ENCODE measurements around the gene PPP2R2D. TPM values are rescaled to one million over a fixed set of nuclear protein-coding genes. Genes with fewer than 3 reads are reported as not detected.
"Not testable (repeated sequence)": the region's sequence is repeated elsewhere in the genome, so short reads cannot be mapped to it uniquely, and the experiment has no call there.

PPP2R2D gene
- total RNA-seq, 1 donor = 33.4 TPM

DNA sequence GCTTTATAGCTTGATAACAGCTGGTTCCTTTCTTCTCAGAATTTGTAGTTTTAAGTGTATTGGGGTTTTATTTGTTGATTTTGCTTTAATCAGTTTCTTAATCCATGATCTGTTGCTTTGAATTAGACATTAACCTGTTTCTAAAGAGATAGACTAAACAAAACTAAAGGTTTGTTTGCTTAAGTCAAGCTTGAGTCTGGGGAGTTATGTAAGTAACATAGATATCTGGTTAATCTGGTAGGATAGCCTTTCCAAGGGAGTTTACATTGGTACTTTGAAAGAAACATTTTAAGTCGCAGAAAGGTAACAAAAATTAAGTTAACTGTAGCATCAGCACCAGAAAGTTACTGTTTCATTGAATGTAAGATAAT is 5.4 kb downstream of the PPP2R2D start:
- no peaks in the 10 kb centered on the region for H3K9me3 ChIP-seq (ENCODE audit: low read depth, low read length)
- H3K27me3 ChIP-seq (ENCODE audit: insufficient read depth, low read length) = no peaks in the 10 kb centered on the region
- H3K4me1 ChIP-seq (ENCODE audit: insufficient read depth, low read length) = peaks cover 69% of the 10 kb centered on the region
- H3K4me3 ChIP-seq (ENCODE audit: low read length) = no peak overlapping the region

DNA sequence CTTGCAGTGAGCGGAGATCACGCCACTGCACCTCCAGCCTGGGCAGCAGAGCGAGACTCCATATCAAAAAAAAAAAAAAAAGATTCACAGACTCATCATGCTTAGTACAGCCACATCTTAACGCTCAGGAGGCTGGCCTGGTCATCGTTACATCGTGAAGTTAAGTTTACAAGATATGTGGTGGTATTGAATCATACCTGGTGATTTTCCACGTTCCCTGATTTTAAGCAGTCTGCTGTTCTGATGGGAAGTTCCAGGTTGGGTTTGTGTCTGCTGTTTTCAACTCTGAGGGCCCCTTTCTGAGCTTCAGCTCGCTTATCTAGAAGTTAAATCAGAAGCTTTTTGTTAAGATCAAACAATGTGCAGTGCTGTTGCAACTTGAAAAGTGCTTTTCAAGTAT is 6.9 kb downstream of the PPP2R2D start:
- Histone ChIP-seq H3K4me3 (ENCODE audit: low read length) (no peak overlapping the region), H3K4me1 (ENCODE audit: insufficient read depth, low read length) (peaks cover 58% of the 10 kb centered on the region)

DNA sequence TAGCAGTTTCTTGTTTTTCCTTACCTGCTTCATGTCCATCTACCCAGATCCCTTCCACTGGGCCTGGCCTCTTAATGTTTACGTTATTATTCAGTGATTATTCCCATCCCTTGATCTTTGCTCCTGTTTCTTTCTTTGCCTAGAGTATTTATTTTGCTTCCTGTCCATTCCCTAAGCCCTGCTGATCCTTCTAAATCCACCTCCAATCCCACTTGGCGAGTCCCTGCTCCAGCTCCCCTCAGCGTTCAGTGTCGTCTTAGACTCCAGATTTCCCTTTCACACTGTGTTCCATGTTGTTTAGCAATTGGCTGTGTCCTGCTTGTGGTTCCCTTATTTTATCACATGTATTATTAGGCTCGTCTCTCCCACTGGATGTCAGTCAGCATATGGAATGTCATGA is 7.3 kb downstream of the PPP2R2D start:
- Histone ChIP-seq H3K27me3 (ENCODE audit: insufficient read depth, low read length) (no peaks in the 10 kb centered on the region), H3K4me3 (ENCODE audit: low read length) (no peak overlapping the region), H3K9me3 (ENCODE audit: low read depth, low read length) (no peaks in the 10 kb centered on the region), H3K4me1 (ENCODE audit: insufficient read depth, low read length) (peaks cover 53% of the 10 kb centered on the region)

More for the DNA sequence above, 6.9 kb downstream of the PPP2R2D start:
- Histone ChIP-seq H3K9me3 (ENCODE audit: low read depth, low read length) (no peaks in the 10 kb centered on the region), H3K27me3 (ENCODE audit: insufficient read depth, low read length) (no peaks in the 10 kb centered on the region)

DNA sequence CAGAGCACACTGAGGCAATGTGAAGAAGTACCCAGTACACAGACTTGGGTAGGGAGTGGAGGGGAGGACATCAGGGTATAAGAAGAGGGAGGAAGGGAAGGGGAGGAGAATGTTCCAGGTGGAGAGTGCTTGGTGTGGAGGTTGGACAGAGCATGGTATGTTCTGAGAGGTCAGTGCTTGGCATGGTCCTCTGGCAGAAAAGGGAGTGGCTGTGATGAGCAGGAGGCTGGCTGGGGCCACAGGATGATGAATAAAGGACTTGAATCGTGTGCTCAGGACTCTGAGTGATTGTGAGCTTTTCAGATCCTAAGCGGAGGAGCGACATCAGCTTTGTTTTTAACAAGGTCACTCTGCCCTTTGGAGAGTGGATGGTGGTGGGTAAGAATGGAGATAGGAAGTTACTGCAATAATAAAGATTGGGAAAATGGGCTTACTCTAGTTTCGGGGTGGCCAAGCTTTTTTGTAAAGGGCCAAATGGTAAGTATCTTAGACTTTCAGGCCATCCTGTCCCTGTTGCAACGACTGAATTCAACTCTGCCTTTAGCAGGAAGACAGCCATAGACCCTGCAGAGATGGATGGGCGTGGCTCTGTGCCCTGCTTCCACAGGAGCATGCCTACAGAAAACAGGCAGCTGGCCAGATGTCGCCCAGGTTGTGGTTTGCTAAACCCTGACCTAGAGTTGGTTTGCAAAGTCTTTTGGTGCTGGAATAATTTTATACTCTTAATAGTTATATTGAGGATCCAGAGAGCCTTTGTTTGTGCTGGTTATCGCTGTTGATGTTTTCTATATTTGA is 8.4 kb downstream of the PPP2R2D start:
- H3K9me3 ChIP-seq (ENCODE audit: low read depth, low read length) = no peaks in the 10 kb centered on the region
- H3K4me1 ChIP-seq (ENCODE audit: insufficient read depth, low read length) = peaks cover 46% of the 10 kb centered on the region
- H3K27me3 ChIP-seq (ENCODE audit: insufficient read depth, low read length) = no peaks in the 10 kb centered on the region
- H3K4me3 ChIP-seq (ENCODE audit: low read length) = no peak overlapping the region

DNA sequence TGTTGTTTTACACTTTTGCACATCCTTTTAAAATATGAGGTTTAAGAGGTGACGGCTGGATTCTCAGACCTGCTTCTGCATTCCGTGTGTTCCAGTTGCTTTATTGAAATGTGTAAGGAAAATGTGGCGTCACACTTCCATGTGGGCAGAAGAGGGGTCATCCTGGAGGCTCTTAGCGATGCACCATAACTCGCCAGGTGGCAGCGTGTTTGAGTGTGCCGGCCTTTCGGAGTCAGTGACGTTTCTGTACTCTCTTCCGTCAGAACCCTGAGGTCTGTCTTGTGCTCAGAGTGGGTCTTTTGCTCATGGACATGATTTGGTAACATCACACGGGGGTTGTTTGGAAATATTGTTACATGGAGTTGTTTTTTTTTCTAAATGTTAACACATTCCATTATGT is 9.1 kb downstream of the PPP2R2D start:
- no peak overlapping the region for H3K4me3 ChIP-seq (ENCODE audit: low read length)
- no peaks in the 10 kb centered on the region for H3K27me3 ChIP-seq (ENCODE audit: insufficient read depth, low read length)
- H3K4me1 ChIP-seq (ENCODE audit: insufficient read depth, low read length) = peaks cover 39% of the 10 kb centered on the region
- no peaks in the 10 kb centered on the region for H3K9me3 ChIP-seq (ENCODE audit: low read depth, low read length)

DNA sequence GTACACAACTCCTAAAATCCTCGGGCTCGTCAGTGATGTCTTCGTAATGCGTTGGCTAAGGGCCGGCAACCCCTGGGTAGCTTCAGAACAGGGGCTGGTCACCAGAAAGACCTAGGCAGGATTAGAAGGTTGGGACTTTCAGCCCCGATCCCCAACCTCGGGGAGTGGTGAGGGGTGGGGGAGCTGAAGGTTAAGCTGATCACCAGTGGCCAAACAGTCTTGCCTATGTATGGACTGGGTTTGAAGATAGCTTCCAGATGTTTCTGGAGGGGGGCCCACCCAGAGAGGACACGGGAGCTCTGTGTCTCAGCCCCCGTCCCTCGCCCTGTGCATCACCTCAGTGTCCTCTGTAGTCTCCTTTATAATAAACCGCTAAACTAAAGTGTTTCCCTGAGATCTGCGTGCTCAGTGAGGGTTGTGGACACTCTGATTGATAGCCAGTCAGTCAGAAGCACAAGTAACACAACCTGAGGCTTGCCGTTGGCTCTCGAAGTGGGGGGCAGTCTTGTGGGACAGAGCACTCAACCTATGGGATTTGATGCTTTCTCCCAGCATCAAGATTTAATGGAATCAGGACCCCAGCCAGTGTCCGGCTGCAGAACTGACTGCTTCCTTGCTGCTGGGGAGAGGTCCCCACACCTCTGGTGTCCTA is 10.0 kb downstream of the PPP2R2D start:
- H3K27me3 ChIP-seq (ENCODE audit: insufficient read depth, low read length) = no peaks in the 10 kb centered on the region
- no peak overlapping the region for H3K4me3 ChIP-seq (ENCODE audit: low read length)
- no peaks in the 10 kb centered on the region for H3K9me3 ChIP-seq (ENCODE audit: low read depth, low read length)
- peaks cover 31% of the 10 kb centered on the region for H3K4me1 ChIP-seq (ENCODE audit: insufficient read depth, low read length)

DNA sequence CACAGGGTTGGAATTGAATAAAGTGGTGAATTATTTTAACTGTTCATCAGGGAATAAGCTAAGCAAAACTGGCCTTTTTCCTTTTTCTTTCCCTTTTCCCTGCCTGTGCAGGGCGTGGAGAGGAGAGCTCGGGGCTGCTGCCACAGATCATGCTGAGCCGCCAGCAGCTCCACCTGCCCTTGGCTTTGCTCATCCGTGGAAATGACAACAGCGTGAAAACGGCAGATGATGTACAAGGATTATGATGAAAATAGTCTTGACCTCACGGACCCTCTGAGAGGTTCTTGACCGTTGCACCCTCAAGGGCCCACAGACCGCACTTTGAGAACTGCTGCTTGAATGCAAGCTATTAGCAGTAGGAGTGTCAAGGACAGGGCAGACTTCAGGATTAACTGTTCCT is 10.6 kb downstream of the PPP2R2D start:
- H3K9me3 ChIP-seq (ENCODE audit: low read depth, low read length) = no peaks in the 10 kb centered on the region
- H3K27me3 ChIP-seq (ENCODE audit: insufficient read depth, low read length) = no peaks in the 10 kb centered on the region
- H3K4me3 ChIP-seq (ENCODE audit: low read length) = no peak overlapping the region
- peaks cover 27% of the 10 kb centered on the region for H3K4me1 ChIP-seq (ENCODE audit: insufficient read depth, low read length)

DNA sequence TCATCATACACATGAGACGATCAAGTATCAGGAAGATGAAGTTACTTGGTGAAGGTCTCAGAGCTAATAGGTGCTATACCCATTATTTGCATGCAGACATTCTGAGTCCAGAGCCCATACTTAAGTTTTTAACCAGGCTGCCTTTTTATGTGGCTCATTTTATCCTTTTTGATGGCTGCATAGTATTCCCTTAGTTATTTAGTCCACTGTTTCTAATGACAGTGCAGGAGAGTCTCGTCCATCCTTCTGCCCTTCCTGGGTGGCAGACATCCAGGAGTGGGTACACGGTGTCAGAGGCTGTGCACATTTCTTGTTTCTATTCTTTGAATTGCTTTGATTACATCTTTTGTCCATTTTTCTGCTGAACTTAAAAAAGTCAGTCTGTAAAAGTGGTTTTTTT is 11.8 kb downstream of the PPP2R2D start:
- H3K9me3 ChIP-seq (ENCODE audit: low read depth, low read length) = no peaks in the 10 kb centered on the region
- peaks cover 22% of the 10 kb centered on the region for H3K4me1 ChIP-seq (ENCODE audit: insufficient read depth, low read length)

DNA sequence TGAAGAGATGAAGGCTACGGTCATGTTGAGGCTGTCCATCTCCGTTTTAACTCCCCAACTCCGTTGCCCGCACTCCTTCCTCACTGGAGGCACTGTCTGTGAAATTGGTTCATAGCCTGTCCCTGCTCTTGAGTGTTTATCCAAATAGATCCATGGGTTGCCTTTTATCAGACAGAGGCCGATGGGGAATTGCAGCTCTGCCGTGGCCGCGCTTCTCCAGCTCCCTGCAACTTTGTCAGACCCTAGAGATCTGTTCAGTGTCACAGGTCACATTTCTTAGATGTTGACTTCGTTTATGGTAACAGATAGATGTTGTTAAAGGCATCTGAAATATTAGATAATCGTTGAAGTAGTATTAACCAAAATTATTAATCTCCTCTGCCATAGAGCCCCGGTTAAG is 14.7 kb downstream of the PPP2R2D start:
- Histone ChIP-seq H3K4me1 (ENCODE audit: insufficient read depth, low read length) (peaks cover 4% of the 10 kb centered on the region), H3K9me3 (ENCODE audit: low read depth, low read length) (no peaks in the 10 kb centered on the region), H3K27me3 (ENCODE audit: insufficient read depth, low read length) (no peaks in the 10 kb centered on the region), H3K4me3 (ENCODE audit: low read length) (no peak overlapping the region)

More for the DNA sequence above, 11.8 kb downstream of the PPP2R2D start:
- Histone ChIP-seq H3K4me3 (ENCODE audit: low read length) (no peak overlapping the region), H3K27me3 (ENCODE audit: insufficient read depth, low read length) (no peaks in the 10 kb centered on the region)

DNA sequence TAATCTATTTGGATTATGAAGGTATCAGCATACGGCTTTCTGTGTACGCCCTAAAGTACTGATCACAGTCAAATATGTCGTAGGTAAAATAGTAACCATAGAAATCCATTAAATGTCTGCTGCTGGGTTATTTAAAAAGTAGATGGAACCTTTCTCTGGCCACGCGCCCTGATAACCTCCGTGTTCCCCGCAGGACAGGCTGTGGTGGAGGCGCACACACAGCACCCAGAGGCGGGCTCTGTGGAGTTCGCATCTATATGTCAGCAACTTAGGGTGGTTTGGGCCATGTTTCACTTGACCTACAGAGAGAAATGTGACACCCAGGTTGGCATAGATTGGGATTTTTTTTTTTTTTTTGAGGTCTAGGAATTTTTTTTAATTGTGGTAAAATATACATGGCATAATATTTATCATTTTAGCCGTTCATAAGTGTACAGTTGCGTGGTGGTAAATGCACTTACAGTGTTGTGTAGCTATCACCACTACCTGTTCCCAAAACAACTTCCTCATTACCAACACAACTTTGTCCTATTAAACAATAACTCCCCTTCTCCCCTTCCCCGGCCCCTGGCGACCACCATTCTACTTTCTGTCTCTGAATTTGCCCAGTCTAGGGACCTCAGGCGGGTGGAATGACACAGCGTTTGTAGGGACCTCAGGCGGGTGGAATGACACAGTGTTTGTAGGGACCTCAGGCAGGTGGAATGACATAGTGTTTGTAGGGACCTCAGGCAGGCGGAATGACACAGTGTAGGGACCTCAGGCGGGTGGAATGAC is 15.4 kb downstream of the PPP2R2D start:
- Histone ChIP-seq H3K4me1 (ENCODE audit: insufficient read depth, low read length) (peaks cover 4% of the 10 kb centered on the region), H3K27me3 (ENCODE audit: insufficient read depth, low read length) (no peaks in the 10 kb centered on the region), H3K4me3 (ENCODE audit: low read length) (no peak overlapping the region), H3K9me3 (ENCODE audit: low read depth, low read length) (no peaks in the 10 kb centered on the region)

DNA sequence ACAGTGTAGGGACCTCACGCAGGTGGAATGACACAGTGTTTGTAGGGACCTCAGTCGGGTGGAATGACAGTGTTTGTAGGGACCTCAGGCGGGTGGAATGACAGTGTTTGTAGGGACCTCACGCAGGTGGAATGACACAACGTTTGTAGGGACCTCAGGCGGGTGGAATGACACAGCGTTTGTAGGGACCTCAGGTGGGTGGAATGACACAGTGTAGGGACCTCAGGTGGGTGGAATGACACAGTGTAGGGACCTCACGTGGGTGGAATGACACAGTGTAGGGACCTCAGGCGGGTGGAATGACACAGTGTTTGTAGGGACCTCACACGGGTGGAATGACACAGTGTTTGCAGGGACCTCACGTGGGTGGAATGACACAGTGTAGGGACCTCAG is 16.0 kb downstream of the PPP2R2D start:
- not testable (repeated sequence) for H3K9me3 ChIP-seq (ENCODE audit: low read depth, low read length); H3K4me3 ChIP-seq (ENCODE audit: low read length); H3K4me1 ChIP-seq (ENCODE audit: insufficient read depth, low read length); H3K27me3 ChIP-seq (ENCODE audit: insufficient read depth, low read length)

DNA sequence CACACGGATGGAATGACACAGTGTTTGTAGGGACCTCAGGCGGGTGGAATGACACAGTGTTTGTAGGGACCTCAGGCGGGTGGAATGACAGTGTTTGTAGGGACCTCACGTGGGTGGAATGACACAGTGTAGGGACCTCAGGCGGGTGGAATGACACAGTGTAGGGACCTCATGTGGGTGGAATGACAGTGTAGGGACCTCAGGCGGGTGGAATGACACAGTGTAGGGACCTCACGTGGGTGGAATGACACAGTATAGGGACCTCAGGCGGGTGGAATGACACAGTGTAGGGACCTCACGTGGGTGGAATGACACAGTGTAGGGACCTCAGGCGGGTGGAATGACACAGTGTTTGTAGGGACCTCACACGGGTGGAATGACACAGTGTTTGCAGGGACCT is 16.7 kb downstream of the PPP2R2D start:
- not testable (repeated sequence) for H3K9me3 ChIP-seq (ENCODE audit: low read depth, low read length); H3K4me3 ChIP-seq (ENCODE audit: low read length); H3K27me3 ChIP-seq (ENCODE audit: insufficient read depth, low read length); H3K4me1 ChIP-seq (ENCODE audit: insufficient read depth, low read length)

DNA sequence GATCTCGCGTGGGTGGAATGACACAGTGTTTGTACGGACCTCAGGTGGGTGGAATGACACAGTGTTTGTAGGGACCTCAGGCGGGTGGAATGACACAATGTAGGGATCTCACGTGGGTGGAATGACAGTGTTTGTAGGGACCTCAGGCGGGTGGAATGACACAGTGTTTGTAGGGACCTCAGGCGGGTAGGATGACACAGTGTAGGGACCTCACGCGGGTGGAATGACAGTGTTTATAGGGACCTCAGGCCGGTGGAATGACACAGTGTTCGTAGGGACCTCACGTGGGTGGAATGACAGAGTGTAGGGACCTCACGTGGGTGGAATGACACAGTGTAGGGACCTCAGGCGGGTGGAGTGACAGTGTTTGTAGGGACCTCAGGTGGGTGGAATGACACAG is 18.7 kb downstream of the PPP2R2D start:
- H3K9me3 ChIP-seq (ENCODE audit: low read depth, low read length); H3K4me1 ChIP-seq (ENCODE audit: insufficient read depth, low read length); H3K27me3 ChIP-seq (ENCODE audit: insufficient read depth, low read length); H3K4me3 ChIP-seq (ENCODE audit: low read length): not testable (repeated sequence)

DNA sequence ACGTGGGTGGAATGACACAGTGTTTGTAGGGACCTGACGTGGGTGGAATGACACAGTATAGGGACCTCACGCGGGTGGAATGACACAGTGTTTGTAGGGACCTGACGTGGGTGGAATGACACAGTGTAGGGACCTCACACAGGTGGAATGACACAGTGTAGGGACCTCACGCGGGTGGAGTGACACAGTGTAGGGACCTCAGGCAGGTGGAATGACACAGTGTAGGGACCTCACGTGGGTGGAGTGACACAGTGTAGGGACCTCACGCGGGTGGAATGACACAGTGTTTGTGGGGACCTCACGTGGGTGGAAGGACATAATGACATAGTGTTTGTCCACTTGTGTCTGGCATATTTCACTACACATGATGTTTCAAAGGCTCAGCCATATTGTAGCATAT is 19.3 kb downstream of the PPP2R2D start:
- H3K27me3 ChIP-seq (ENCODE audit: insufficient read depth, low read length) = no peaks in the 10 kb centered on the region
- no peak overlapping the region for H3K4me3 ChIP-seq (ENCODE audit: low read length)
- peaks cover 3% of the 10 kb centered on the region for H3K4me1 ChIP-seq (ENCODE audit: insufficient read depth, low read length)
- no peaks in the 10 kb centered on the region for H3K9me3 ChIP-seq (ENCODE audit: low read depth, low read length)

DNA sequence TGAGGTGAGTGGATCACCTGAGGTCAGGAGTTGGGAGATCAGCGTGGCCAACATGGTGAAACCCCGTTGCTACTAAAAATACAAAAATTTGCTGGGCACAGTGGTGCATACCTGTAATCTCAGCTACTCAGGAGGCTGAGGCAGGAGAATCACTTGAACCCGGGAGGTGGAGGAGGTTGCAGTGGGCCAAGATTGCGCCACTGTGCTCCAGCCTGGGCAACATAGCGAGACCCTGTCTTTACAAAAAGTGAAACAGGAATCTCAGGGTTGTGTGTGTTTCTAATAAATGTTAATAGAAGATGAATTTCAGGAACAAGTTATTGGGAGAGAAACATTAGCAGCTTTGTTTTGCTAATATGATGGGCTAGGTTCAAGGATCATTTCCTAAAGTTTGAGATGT is 19.9 kb downstream of the PPP2R2D start:
- peaks cover 5% of the 10 kb centered on the region for H3K4me1 ChIP-seq (ENCODE audit: insufficient read depth, low read length)

More for the DNA sequence above, 19.9 kb downstream of the PPP2R2D start:
- no peaks in the 10 kb centered on the region for H3K9me3 ChIP-seq (ENCODE audit: low read depth, low read length)
- no peaks in the 10 kb centered on the region for H3K27me3 ChIP-seq (ENCODE audit: insufficient read depth, low read length)
- H3K4me3 ChIP-seq (ENCODE audit: low read length) = no peak overlapping the region
